HG03432 (cell line): ENCODE measurements around the gene ZSWIM9.

ENCODE experiments used
- ATAC-seq: cut with Tn5 transposase; IDR thresholded peaks from one replicate; pipeline ENCODE4 v1.9.1; 2021; ENCODE audit warnings: mild to moderate bottlenecking, moderate library complexity; ENCODE audit not compliant: unreplicated experiment

The ZSWIM9 gene

DNA sequence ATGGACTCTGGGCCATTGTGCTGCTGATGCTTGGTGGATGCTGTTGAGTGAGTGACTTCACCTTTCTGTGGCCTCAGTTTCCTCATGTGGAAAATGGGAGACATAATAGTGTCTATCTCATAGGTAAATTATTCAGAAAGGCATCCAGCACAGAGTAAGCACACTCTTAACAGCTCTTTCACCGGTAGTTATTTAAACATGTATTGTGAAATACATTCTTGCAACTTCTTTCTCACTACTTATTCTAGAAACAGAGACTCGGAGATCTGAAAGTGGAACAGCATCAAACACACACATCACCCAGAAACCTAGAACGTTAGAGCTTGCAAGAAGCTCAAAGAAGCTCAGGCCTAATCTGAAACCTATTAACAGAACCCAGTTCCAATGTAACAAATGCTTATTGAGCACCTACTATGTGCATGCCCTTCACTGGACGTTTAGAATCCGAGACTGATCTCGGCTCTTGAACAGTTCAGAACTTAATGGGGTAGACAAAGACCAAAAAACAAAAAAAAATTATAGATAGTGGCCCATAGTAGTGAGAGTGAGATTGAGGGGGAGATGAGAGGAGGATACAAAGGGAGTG, 4.1 kb downstream of the ZSWIM9 start:
- no peak for ATAC-seq

DNA sequence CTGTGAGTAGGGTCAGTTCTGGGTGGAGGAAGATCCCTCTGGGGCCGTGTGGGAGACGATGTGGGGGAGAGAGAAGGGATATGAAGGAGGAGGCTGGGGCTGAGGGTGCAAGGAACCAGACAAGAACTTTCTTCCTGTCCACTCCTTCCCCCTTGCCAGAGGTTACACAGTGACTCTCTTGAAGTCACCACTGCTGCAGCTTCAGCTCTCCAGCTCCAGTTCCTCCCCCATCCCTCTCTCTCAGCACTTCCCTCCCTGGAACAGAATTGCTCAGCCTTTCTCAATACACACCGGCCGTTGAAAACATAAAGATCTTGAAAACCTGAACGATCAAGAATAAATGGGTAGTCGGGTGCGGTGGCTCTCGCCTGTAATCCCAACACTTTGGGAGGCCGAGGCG, 5.1 kb downstream of the ZSWIM9 start:
- no peak for ATAC-seq

DNA sequence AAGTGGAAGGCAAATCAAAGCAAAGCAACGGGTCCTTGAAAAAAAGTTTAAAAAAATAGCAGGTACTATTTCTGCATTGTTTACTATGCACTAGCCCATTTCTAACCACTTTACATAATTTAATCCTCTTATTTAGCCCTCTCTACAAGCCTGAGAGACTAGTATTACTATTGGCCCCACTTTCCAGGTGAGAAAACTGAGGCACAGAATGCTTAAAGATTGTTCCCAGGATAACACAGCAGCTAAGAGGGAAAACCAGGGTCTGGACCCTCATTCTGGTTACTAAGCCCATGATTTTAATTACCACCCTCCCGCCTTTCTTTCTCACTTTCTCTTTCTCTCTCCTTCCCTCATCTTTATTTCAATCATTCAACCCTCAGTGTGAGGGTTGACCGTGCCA, 5.7 kb downstream of the ZSWIM9 start:
- ATAC-seq: no peak

DNA sequence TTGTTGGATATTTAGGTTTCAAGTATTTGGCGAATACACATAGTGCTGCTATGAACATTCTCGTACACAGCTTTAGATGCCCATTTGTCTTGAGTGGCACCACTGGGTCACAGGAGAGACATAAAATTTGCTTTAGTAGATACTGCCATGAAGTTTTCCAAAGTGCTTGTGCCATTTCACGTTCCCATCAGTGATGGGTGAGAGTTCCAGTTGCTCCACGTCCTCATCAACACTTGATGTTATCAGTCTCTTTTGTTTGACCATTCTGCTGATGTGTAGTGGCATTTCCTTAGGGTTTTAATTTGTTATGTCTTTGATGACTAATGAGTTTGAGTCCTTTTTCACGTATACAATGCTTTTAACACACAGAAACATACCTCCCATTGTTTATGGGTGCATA, 11.0 kb downstream of the ZSWIM9 start:
- no peak for ATAC-seq

DNA sequence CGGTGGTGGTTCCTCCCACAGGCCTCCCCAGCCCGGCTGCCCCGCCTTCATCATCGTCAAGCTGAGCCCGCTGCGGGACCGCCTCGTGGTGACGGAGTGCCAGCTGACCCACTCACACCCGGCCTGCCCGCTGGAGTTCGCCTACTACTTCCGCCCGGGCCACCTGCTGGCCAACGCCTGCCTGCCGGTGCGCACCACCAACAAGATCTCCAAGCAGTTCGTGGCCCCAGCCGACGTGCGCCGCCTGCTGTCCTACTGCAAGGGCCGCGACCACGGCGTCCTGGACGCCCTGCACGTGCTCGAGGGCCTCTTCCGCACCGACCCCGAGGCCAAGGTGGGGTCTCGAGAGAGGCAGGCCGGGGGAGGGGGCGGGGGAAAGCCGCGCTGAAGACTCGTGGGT, 12.0 kb downstream of the ZSWIM9 start:
- no peak for ATAC-seq

DNA sequence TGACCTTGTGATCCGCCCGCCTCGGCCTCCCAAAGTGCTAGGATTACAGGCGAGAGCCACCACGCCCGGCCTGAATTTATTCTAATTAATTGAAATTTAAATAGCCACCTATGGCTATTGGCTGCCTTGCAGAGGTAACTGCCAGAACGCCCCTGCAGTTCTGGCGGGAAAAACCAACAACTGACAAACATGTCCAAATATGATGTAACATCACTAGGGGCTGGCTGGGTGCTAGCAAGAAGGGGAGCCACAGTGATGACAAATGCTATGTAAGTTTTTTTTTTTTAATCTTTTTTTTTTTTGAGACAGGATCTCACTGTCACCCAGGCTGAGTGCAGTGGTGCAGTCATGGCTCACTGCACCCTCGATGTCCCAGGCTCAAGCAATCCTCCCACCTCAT, 12.9 kb downstream of the ZSWIM9 start:
- no peak for ATAC-seq

DNA sequence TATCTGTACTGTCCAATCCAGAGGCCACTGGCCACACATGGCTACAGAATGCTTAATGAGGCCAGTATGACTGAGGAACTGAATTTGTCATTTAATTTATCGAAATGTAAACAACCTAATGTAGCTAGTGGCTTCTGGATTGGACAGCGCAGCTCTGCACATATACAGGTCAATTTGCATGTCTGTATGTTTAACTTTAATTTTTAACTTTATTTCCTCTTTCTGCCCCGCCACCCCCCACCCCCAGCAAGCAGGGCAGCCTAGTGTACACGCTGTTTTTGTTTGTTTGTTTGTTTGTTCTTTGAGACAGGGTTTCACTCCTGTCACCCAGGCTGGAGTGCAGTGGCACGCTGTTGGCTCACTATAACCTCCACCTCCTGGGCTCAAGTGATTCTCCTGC, 15.5 kb downstream of the ZSWIM9 start:
- peak; percentile 36 for ATAC-seq

DNA sequence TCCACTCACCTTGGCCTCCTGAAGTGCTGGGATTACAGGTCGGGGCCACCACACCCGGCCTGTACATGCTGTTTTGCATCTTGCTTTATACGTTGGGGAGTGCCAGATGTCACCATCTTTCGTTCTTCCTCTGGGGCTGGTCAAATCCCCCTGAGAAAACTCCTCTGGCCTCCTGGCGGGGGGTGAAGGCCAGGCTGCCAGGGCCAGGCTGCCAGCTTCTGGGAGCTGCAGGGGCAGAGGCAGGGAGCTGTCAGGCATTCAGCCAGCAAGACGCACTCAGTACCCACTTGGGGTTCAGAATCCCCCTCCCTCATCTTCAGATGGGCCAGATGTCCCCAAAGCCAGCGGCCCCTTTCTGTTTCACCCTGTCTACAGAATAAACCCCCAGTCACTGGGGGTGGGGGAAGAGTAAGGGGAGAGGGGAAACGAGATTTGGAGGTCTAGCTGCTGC, 16.1 kb downstream of the ZSWIM9 start:
- ATAC-seq: peak; percentile 53

DNA sequence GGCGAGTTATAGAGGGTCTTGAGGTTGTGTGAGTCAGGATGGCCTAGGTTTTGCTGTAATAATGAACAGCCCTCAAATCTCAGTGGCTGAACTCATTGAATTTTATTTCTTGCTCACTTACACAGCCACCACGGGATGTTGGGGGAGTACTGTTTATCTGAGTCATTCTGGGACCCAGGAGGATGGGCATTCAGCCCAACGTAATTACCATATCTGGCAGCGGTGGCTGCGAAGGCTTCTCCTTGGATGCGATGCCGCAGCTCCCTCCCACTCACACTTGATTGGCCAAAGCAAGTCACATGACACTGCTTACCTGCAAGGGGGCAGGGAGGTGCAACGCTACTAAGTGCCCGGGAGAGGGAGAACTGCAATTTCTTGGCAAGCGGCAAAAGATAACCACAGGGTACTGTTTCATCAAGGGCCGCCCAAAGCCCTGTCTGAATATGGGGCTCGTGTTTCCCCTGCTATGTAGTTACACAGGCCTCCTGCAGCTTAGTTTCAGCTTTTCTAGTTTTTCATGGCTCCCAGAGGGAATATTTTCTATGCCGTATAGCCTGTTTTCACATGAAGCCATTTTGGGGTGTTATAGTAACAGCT, 19.9 kb downstream of the ZSWIM9 start:
- ATAC-seq: no peak

DNA sequence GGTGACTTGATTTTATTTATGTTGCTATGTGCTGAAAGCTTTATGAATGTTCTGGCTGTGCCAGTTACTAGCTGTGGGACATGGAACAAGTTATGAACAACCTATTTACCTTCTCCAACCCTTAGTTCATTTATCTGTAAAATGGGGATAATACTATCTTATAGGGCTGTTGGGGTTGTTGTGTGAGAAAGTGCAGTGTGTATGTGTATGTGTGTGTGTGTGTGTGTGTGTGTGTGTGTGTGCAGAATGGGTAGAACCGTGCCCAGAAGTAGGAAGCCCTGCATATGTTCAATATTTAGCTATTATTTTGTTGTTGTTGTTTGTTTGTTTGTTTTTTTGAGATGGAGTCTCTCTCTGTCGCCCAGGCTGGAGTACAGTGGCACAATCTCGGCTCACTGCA, 20.4 kb downstream of the ZSWIM9 start:
- no peak for ATAC-seq

DNA sequence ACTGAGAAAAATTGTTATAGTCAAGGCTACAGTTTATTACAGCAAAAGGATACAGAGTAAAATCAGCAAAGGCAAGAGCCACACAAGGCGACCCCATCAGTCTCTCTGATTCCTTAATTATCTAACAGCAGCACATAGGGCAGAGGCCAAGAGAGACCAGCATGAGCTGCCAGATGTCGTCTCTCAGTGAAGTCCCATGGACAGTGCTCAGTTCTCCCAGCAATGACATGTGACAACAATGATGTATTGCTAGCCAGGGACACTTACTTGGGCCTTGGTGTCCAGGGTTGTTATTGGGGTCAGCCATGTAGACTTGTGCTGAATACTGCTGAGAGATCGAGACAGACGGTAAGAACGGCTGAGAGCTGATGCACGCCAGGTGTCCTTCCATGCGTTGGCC, 22.3 kb downstream of the ZSWIM9 start:
- ATAC-seq: no peak

DNA sequence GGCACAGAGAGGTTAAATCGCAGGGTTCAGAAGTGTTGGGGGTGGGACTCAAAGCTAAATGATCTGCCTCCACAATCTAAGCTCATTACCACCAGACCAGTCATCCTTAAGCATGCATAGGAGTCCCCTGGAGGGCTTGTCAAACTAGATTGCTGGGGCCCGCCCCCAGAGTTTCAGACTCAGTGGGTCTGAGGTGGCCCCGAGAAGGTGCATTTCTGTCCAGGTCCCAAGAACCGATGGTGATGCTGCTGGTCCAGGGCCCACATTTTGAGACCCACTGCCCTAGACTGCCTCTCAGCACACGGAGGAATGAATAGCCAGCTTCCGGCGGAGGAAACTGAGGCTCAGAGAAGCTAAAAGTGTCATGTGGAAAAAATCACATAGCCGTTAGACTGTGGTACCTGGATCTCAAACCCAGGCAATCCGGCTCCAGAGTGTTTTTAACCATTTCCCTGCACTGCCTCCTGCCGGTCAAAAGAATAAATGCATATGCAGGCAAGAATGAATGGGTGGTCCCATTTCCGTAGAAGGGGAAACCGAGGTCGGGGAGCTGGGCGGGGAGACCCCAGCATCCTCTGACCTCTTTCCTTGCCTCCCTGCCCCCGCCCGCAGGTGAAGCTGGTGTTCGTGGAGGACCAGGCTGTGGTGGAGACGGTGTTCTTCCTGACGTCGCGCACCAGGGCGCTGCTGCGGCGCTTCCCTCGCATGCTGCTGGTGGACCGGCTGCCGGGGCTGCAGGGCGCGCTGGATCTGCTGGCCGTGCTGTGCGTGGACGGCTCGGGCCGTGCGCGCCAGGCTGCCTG, 23.8 kb downstream of the ZSWIM9 start:
- no peak for ATAC-seq

DNA sequence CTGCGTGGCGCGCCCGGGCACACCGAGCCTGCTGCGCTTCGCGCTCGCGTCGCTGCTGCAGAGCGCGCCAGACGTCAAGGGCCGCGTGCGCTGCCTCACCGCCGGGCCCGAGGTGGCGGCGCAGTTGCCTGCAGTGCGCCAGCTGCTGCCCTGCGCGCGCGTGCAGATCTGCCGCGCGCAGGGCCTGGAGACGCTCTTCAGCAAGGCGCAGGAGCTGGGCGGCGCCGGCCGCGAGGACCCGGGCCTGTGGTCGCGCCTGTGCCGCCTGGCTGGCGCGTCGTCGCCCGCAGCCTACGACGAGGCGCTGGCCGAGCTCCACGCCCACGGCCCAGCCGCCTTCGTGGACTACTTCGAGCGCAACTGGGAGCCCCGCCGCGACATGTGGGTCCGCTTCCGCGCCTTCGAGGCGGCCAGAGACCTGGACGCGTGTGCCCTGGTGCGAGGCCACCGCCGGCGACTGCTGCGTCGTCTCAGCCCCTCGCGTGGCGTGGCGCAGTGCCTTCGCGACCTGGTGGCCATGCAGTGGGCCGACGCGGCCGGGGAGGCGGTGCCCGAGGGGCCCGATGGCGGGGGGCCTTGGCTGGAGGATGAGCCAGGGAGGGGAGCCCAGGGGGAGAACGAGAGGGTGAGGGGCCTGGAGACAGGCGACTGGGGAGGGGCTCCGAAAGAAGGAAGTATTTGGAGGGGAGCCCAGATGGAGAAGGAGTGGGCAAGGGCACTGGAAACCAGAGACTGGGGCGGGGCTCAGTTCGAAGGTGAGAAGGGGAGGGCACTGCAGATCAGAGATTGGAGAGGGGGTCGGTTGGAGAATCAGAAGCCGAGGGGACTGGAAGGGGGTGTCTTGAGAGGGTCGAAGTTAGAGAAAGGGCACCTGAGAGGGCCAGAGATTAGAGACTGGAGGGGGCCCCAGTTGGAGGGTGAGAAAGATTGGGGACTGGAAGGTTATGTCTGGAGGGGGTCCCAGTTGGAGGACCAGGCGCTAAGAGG, 24.7 kb downstream of the ZSWIM9 start:
- no peak for ATAC-seq

DNA sequence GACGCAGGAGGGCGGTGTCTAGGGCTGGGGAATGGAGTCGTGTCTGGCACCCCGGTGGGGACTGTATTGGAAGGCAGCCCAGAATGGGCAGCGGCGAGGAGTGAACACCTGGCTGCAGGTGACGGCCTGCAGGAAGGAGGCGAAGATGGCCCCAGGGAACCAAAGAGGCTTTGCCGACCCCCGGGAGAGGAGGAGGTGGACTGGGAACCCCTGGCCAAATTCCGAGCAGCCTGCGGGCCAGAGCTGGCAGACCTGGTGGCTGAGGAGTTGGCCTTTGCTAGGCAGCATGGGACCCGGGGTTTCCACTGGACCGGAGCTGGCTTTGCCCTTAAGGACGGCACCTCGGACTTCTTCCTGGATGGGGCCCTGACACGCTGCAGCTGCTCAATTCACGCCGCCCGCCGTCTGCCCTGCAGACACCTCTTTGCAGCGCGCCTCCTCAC, 25.9 kb downstream of the ZSWIM9 start:
- ATAC-seq: no peak

DNA sequence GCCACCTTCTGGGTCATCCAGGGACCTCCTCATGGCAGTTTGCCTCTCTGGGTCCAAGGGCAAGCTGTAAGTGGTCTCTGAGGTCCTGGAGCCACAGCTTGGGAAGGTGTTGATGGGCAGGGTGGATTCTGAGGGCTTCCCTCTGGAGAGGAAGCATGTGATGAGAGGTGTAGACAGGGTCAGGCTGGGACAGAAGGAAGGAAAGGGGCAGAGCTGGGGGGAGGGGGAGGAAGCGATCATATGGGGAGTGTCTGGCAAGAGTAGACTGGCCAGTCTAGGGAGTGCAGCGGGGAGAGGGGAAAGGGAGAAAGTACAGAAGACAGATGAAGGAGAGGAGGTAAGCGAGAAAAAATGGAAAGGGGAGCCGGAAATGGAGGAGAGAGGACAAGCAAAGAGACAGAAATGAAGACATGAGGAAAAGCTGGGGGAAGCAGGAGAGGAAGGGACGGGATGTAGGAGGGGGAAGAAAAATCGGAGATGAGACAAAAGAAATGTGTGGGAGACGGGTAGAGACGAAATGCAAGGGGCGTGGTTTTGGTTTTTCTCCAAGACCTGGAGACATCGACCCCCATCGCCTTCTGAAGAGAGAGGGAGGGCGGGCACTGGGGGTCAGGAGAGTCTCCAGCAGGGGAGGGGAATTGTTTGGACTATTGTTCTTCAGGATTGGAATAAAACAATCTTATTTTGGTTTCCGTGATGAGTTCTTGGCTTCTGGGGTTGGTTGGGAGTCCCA, 26.6 kb downstream of the ZSWIM9 start:
- no peak for ATAC-seq

DNA sequence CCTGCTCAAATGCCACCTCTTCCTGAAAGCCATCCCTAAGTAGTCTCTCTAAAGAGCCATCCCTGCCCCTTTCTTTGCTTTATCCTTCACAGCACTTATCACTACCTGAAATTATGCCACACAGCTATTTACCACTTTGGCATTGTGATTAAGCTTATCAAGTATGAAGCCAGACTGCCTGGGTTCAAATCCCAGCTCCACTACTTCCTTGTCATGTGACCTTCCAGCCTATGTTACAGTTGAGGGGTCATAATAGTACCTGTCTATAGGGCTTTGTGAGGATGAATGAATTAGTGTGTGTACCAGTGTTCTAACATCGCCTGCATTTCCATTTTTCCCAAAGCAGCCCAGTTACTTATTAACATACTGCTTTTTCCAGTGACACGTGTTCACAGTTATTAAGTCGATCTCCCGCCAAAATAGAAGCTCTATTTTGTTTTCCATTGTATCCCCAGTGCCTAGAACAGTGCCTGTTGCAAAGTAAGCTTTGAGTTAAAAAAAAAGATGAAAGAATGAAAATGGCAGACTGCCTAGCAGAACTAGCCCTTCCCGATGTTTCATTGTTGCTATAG, 32.8 kb downstream of the ZSWIM9 start:
- ATAC-seq: no peak

DNA sequence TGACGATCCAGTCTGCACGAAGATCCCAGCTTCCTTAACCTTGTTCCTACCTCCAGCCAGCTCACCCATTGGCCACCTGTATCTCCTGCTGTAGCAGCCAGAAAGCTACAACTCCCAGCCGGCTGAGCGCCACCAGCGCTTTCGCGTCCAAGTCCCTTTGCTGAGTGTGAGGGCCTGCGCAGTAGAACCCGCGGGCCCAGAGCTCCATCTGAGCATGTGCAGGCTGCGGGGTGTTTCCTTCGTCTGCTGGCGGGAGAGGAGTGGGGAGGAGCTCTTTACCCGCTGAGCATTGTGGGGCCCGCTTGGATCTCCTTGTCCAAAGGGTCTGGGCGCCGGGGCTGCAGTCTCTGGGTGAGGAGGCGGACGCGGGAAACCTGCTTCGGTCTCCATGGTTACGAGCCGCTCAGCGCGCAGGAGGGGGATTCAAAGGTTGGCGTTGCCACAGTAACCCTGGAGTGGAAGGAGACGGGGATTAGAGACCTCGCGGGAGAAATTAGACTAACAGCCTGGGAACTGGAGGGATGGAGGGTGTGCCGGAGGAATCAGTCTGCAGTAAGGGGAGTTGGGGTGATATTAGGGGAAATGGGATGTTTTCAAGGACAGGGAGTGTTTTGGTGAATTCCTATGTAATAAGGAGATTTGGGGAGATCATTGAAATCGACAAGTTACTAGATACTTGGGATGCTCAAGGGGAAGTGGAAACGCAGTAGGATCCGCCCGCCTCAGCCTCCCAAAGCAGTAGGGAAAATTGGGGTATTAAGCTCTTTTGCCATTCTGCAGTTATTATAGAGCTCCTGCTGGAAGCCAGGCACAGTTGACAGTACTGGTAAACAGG, 33.5 kb downstream of the ZSWIM9 start:
- peak; percentile 93 for ATAC-seq

DNA sequence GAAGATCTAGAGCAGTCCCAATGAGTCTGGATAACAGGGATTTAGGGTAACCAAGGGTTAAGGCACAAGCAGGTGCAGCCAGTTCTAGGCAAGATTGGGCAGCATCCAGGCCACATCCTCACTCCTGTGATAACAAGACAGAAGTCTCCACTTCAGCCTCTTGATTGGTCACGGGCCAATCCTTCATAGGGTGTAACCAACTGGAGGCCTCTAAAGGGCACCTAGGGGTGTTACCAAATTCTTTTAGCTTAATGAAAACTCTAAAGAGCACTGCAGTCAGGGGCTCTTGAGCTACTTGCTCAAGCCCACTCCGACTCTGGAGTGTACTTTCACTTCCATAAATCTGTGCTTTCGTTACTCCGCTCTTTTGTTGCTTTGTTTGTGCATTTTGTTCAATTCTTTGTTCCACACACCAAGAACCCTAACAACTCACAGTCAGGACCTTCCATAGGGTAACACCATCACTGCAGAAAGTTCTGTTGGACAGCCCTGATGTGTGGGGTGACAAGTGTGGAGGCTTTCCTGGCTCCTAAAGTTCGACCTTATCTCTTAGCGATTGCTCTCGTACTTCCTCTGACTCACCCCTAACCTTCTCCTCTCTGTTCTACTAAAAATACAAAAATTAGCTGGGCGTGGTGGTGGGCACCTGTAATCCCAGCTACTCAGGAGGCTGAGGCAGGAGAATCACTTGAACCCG, 36.1 kb downstream of the ZSWIM9 start:
- no peak for ATAC-seq

DNA sequence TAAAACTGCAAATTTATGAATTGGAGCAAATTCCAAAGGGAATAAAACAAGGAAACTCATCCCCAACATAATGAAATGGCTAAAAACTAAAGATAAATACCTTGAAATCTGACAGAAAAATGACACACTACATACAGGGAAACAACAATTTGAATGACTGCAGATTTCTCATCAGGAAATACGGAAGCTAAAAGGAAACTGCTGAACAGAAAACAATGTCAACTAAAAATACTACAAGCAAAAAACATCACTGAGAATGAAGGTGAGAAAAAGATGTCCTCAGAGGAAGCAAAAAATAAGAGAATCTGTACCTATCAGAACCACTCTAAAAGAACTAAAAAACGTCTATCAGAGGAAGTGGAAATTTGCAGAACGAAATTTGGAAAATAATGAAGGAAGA, 39.5 kb downstream of the ZSWIM9 start:
- ATAC-seq: no peak
